SK-N-SH treated with all-trans-retinoic acid at 6 μM for 48 hours (cell line): ENCODE measurements around the gene HMX3.
A peak's percentile ranks its signal among the peaks of the same experiment; 100 is the strongest.

Experiments
- ATAC-seq: fragments of 200-7000 bp; cut with Tn5 transposase; 3 replicates; pipeline ENCODE4 v1.9.1; 2020; ENCODE audit warnings: mild to moderate bottlenecking, moderate library complexity
- ARNTL ChIP-seq: fragments of 450-650 bp; formaldehyde crosslinking; IDR thresholded peaks from 2 replicates; pipeline ENCODE4 v1.5.0; 2020; ENCODE audit warnings: low read depth, mild to moderate bottlenecking, moderate library complexity, borderline replicate concordance
- BACH2 ChIP-seq: fragments of 250-450 bp; sonication (Bioruptor Pico); IDR thresholded peaks from 2 replicates; pipeline ENCODE4 v1.9.0; 2021; ENCODE audit warnings: mild to moderate bottlenecking, borderline replicate concordance
- CREB5 ChIP-seq: fragments of 250-450 bp; sonication (Bioruptor Pico); IDR thresholded peaks from 2 replicates; pipeline ENCODE4 v1.5.1; 2020; ENCODE audit warnings: low read depth, mild to moderate bottlenecking, moderate library complexity
- CSDC2 ChIP-seq: fragments of 250-450 bp; sonication (Bioruptor Pico); IDR thresholded peaks from 2 replicates; pipeline ENCODE4 v1.5.0; 2020; ENCODE audit warnings: mild to moderate bottlenecking, moderate library complexity
- GLIS3 ChIP-seq: fragments of 250-450 bp; sonication (Bioruptor Pico); IDR thresholded peaks from 2 replicates; pipeline ENCODE4 v1.5.0; 2020; ENCODE audit warnings: mild to moderate bottlenecking, moderate library complexity
- ISL1 ChIP-seq: fragments of 250-450 bp; sonication (Bioruptor Pico); IDR thresholded peaks from 2 replicates; pipeline ENCODE4 v2.1.2; 2022; ENCODE audit warnings: mild to moderate bottlenecking, moderate library complexity
- OSR1 ChIP-seq: fragments of 250-450 bp; sonication (Bioruptor Pico); IDR thresholded peaks from 2 replicates; pipeline ENCODE4 v1.8.0; 2022; ENCODE audit warnings: moderate library complexity, mild to moderate bottlenecking, inconsistent platforms
- PATZ1 ChIP-seq: fragments of 250-450 bp; sonication (Bioruptor Pico); IDR thresholded peaks from 2 replicates; pipeline ENCODE4 v1.8.0; 2020; ENCODE audit warnings: mild to moderate bottlenecking, moderate library complexity, borderline replicate concordance
- POU6F1 ChIP-seq: fragments of 250-450 bp; sonication (Bioruptor Pico); IDR thresholded peaks from 2 replicates; pipeline ENCODE4 v1.8.0; 2021; ENCODE audit warnings: low read depth, mild to moderate bottlenecking, moderate library complexity, borderline replicate concordance
- PPARA ChIP-seq: fragments of 250-450 bp; sonication (Bioruptor Pico); IDR thresholded peaks from 2 replicates; pipeline ENCODE4 v1.5.0; 2020; ENCODE audit warnings: mild to moderate bottlenecking, borderline replicate concordance
- RARB ChIP-seq: fragments of 250-450 bp; sonication (Bioruptor Pico); IDR thresholded peaks from 2 replicates; pipeline ENCODE4 v1.8.0; 2021; ENCODE audit warnings: mild to moderate bottlenecking, moderate library complexity
- SNAI2 ChIP-seq: fragments of 250-450 bp; sonication (Bioruptor Pico); IDR thresholded peaks from 2 replicates; pipeline ENCODE4 v1.5.0; 2020; ENCODE audit warnings: mild to moderate bottlenecking, moderate library complexity
- TCF4 ChIP-seq: fragments of 250-450 bp; sonication (Bioruptor Pico); IDR thresholded peaks from 2 replicates; pipeline ENCODE4 v1.8.0; 2021; ENCODE audit warnings: mild to moderate bottlenecking, moderate library complexity, borderline replicate concordance
- TOX ChIP-seq: fragments of 250-450 bp; sonication (Bioruptor Pico); IDR thresholded peaks from 2 replicates; pipeline ENCODE4 v1.8.0; 2021; ENCODE audit warnings: mild to moderate bottlenecking, moderate library complexity, borderline replicate concordance
- TSHZ2 ChIP-seq: fragments of 250-450 bp; sonication (Bioruptor Pico); IDR thresholded peaks from 2 replicates; pipeline ENCODE4 v1.5.0; 2020; ENCODE audit warnings: mild to moderate bottlenecking, moderate library complexity
- ZC3H10 ChIP-seq: fragments of 250-450 bp; sonication (Bioruptor Pico); IDR thresholded peaks from 2 replicates; pipeline ENCODE4 v1.5.1; 2021; ENCODE audit warnings: mild to moderate bottlenecking, moderate library complexity
- ZFP3 ChIP-seq: fragments of 250-450 bp; sonication (Bioruptor Pico); IDR thresholded peaks from 2 replicates; pipeline ENCODE4 v1.5.0; 2020; ENCODE audit warnings: mild to moderate bottlenecking, moderate library complexity
- ZFP30 ChIP-seq: fragments of 450-650 bp; formaldehyde crosslinking; IDR thresholded peaks from 2 replicates; pipeline ENCODE4 v1.5.0; 2022; ENCODE audit warnings: mild to moderate bottlenecking, moderate library complexity
- ZNF565 ChIP-seq: fragments of 450-650 bp; formaldehyde crosslinking; conservative IDR thresholded peaks from 2 replicates; pipeline ENCODE4 v1.5.0; 2020; ENCODE audit warnings: low read depth, mild to moderate bottlenecking, moderate library complexity
- ZNF70 ChIP-seq: fragments of 450-650 bp; formaldehyde crosslinking; IDR thresholded peaks from 2 replicates; pipeline ENCODE4 v1.5.0; 2020; ENCODE audit warnings: mild to moderate bottlenecking, moderate library complexity
- ZNF8 ChIP-seq: fragments of 450-650 bp; formaldehyde crosslinking; IDR thresholded peaks from 2 replicates; pipeline ENCODE4 v1.5.0; 2020; ENCODE audit warnings: mild to moderate bottlenecking, moderate library complexity

HMX3 gene

GRCh38 chr10:123144697-123145541, 9.1 kb downstream of the HMX3 start:
- peak; percentile 24 for ATAC-seq
- no peak for TF ChIP-seq ZNF565 (CRISPR knock-in tag)
- no peak for TF ChIP-seq ZFP30 (CRISPR knock-in tag)
- no peak for TF ChIP-seq OSR1 (CRISPR knock-in tag)
- no peak for TF ChIP-seq POU6F1 (CRISPR knock-in tag)
- no peak for TF ChIP-seq CREB5 (CRISPR knock-in tag)
- no peak for TF ChIP-seq ISL1 (CRISPR knock-in tag)
- TF ChIP-seq ZC3H10 (CRISPR knock-in tag) = no peak
- no peak for TF ChIP-seq ZFP3 (CRISPR knock-in tag)
- TF ChIP-seq PATZ1 (CRISPR knock-in tag) = no peak
- no peak for TF ChIP-seq CSDC2
- TF ChIP-seq ZNF8 (CRISPR knock-in tag) = no peak
- TF ChIP-seq TCF4 (CRISPR knock-in tag) = no peak
- TF ChIP-seq TSHZ2 (CRISPR knock-in tag) = no peak
- no peak for TF ChIP-seq GLIS3 (CRISPR knock-in tag)
- no peak for TF ChIP-seq BACH2 (CRISPR knock-in tag)
- TF ChIP-seq TOX (CRISPR knock-in tag) = no peak
- no peak for TF ChIP-seq PPARA (CRISPR knock-in tag)

GRCh38 chr10:123145542-123146012, 9.8 kb downstream of the HMX3 start:
- no peak for TF ChIP-seq SNAI2 (CRISPR knock-in tag)
- TF ChIP-seq PPARA (CRISPR knock-in tag) = no peak
- ATAC-seq = no peak

GRCh38 chr10:123146013-123146893, 10.5 kb downstream of the HMX3 start:
- no peak for TF ChIP-seq SNAI2 (CRISPR knock-in tag)
- no peak for TF ChIP-seq OSR1 (CRISPR knock-in tag)
- no peak for TF ChIP-seq RARB (CRISPR knock-in tag)
- TF ChIP-seq ARNTL (CRISPR knock-in tag) = no peak
- TF ChIP-seq ISL1 (CRISPR knock-in tag) = no peak
- no peak for TF ChIP-seq BACH2 (CRISPR knock-in tag)
- no peak for TF ChIP-seq ZNF70 (CRISPR knock-in tag)
- TF ChIP-seq ZNF565 (CRISPR knock-in tag) = no peak
- no peak for TF ChIP-seq PPARA (CRISPR knock-in tag)
- no peak for TF ChIP-seq GLIS3 (CRISPR knock-in tag)
- TF ChIP-seq CREB5 (CRISPR knock-in tag) = no peak
- TF ChIP-seq POU6F1 (CRISPR knock-in tag) = no peak
- TF ChIP-seq PATZ1 (CRISPR knock-in tag) = no peak
- TF ChIP-seq CSDC2 = no peak
- no peak for TF ChIP-seq TOX (CRISPR knock-in tag)
- TF ChIP-seq ZNF8 (CRISPR knock-in tag) = no peak
- TF ChIP-seq, all 23 proteins: peak for 0
- ATAC-seq = no peak
